GM23248 (cell line): ENCODE measurements around the gene RAD51B. TPM values are rescaled to one million over a fixed set of nuclear protein-coding genes. Genes with fewer than 3 reads are reported as not detected.

Source experiments
- DNase-seq: peaks from one replicate; pipeline ENCODE4 v3.0.0-alpha.2; 2015
- H2AFZ ChIP-seq: fragments of 200-600 bp; sonication (generic); 2 replicates; pipeline ENCODE4 v1.6.1; 2016; ENCODE audit warnings: antibody characterized with exemption
- H3F3A ChIP-seq: fragments of 200-600 bp; sonication (generic); 2 replicates; pipeline ENCODE4 v1.6.1; 2016; ENCODE audit warnings: mild to moderate bottlenecking, antibody characterized with exemption, mixed run types; ENCODE audit not compliant: insufficient read depth
- H3K27ac ChIP-seq: fragments of 200-600 bp; sonication (generic); 2 replicates; pipeline ENCODE4 v1.5.1; 2016; ENCODE audit warnings: mild to moderate bottlenecking
- H3K27me3 ChIP-seq: fragments of 200-600 bp; sonication (generic); replicated peaks from 2 replicates; pipeline ENCODE4 v1.6.1; 2016; ENCODE audit warnings: mild to moderate bottlenecking; ENCODE audit not compliant: insufficient read depth
- H3K36me3 ChIP-seq: fragments of 200-600 bp; sonication (generic); 2 replicates; pipeline ENCODE4 v1.6.1; 2016; ENCODE audit warnings: low read depth, mild to moderate bottlenecking
- H3K4me1 ChIP-seq: fragments of 200-600 bp; sonication (generic); 2 replicates; pipeline ENCODE4 v1.6.1; 2016; ENCODE audit warnings: mild to moderate bottlenecking; ENCODE audit not compliant: insufficient read depth
- H3K4me2 ChIP-seq: fragments of 200-600 bp; sonication (generic); one replicate; pipeline ENCODE4 v1.6.1; 2016; ENCODE audit warnings: mild to moderate bottlenecking; ENCODE audit not compliant: unreplicated experiment
- H3K4me3 ChIP-seq: fragments of 200-600 bp; sonication (generic); 2 replicates; pipeline ENCODE4 v1.5.1; 2016; ENCODE audit warnings: mild to moderate bottlenecking
- H3K79me2 ChIP-seq: fragments of 200-600 bp; sonication (generic); 2 replicates; pipeline ENCODE4 v1.6.1; 2016; ENCODE audit warnings: mild to moderate bottlenecking; ENCODE audit not compliant: insufficient read depth
- H3K9ac ChIP-seq: fragments of 200-600 bp; sonication (generic); 2 replicates; pipeline ENCODE4 v1.6.1; 2016; ENCODE audit warnings: mild to moderate bottlenecking
- H3K9me2 ChIP-seq: fragments of 200-600 bp; sonication (generic); 2 replicates; pipeline ENCODE4 v1.6.1; 2016; ENCODE audit warnings: mixed run types, mild to moderate bottlenecking, moderate library complexity; ENCODE audit not compliant: insufficient read depth
- H3K9me3 ChIP-seq: fragments of 200-600 bp; sonication (generic); one replicate; pipeline ENCODE4 v1.6.1; 2017; ENCODE audit warnings: low read depth
- H4K20me1 ChIP-seq: fragments of 200-600 bp; sonication (generic); 2 replicates; pipeline ENCODE4 v1.6.0; 2016; ENCODE audit not compliant: insufficient read depth
- EZH2 ChIP-seq: fragments of 200-600 bp; sonication (generic); IDR thresholded peaks from 2 replicates; pipeline ENCODE4 v1.6.1; 2018; ENCODE audit warnings: antibody characterized with exemption, mild to moderate bottlenecking; ENCODE audit not compliant: insufficient read depth, poor library complexity, severe bottlenecking
- EZH2phosphoT487 ChIP-seq: fragments of 200-600 bp; sonication (generic); IDR thresholded peaks from 2 replicates; pipeline ENCODE4 v1.6.1; 2018; ENCODE audit warnings: antibody characterized with exemption, moderate library complexity, mild to moderate bottlenecking, low read depth; ENCODE audit not compliant: insufficient read depth
- WGBS, 2 experiments: methylation state at CpG; one replicate each; pipeline ENCODE4 v1.1.6; 2015 to 2017; ENCODE audit warnings: low lambda C conversion rate in 2 of 2, low coverage in 1 of 2; ENCODE audit errors: missing lambda C conversion rate in 2 of 2; 5-methylcytosine and 5-hydroxymethylcytosine counted together
- in situ Hi-C: fragments of 300-500 bp; cut with MboI; formaldehyde crosslinking; loops from 2 replicates; pipeline ENCODE4 v1.15.0; 2020
- polyA plus RNA-seq: library from polyadenylated mRNA; unstranded; fragments of >200 nt; fragmentation: Nextera tagmentation; extraction: Ambion mirVana; gene quantifications from 2 replicates; pipeline ENCODE4 v1.2.1, GENCODE V29; 2016
- total RNA-seq: library from RNA; depleted of rRNA; stranded (reverse); fragments of >200 nt; shearing (Covaris generic); gene quantifications from 2 replicates; pipeline ENCODE4 v1.2.3, GENCODE V29; 2014

The RAD51B gene
- total and polyA plus RNA-seq, 2 experiments from 2014 or later = 4.0 to 8.8 TPM

DNA sequence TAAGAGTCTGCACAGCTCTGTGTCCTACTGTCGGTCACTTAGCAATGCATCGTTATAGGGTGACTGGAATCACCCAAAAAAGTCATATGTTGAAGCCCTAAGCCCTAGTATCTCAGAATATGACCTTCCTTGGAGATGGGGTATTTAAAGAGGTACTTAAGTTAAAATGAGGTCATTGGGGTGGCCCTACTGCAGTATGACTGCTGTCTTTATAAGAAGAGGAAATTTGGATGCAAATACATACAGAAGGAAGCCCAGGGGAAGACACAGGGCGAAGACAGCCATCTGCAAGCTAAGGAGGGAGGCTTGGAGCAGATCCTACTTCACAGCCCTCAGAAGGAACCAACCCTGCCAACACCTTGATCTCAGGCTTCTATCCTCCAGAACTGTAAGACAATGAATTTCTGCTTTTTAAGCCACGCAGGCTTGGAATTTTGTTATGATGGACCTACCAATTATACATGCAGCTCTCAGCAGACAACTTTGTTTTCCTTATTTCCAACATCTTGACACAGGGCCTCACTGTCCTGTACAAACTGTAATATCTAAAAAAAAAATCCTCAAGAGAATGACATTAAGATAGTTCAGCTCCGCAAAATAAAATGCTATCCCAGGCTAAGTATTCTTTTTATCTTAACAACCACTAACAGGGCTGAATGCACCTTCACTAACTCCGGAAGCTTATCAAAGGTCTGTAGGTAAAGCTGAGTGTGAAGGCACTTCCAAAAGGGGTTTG, 932.9 kb downstream of the RAD51B start:
- WGBS, 2 experiments = 83 to 89% methylated on average over 6 of the region's 6 CpGs
- TF ChIP-seq EZH2phosphoT487 = no peak
- TF ChIP-seq EZH2 = no peak
- DNase-seq = no peak
- Histone ChIP-seq H3K4me3 (no peak overlapping the region), H3F3A (no peaks in the 10 kb centered on the region), H3K4me1 (peaks cover 5% of the 10 kb centered on the region), H3K4me2 (no peak overlapping the region), H3K27me3 (no peaks in the 10 kb centered on the region), H2AFZ (no peak overlapping the region), H3K9ac (no peak overlapping the region), H3K79me2 (no peaks in the 10 kb centered on the region), H4K20me1 (no peaks in the 10 kb centered on the region), H3K9me2 (no peaks in the 10 kb centered on the region), H3K27ac (no peak overlapping the region), H3K36me3 (no peaks in the 10 kb centered on the region), H3K9me3 (no peaks in the 10 kb centered on the region)
- in situ Hi-C loops = no loop called here

DNA sequence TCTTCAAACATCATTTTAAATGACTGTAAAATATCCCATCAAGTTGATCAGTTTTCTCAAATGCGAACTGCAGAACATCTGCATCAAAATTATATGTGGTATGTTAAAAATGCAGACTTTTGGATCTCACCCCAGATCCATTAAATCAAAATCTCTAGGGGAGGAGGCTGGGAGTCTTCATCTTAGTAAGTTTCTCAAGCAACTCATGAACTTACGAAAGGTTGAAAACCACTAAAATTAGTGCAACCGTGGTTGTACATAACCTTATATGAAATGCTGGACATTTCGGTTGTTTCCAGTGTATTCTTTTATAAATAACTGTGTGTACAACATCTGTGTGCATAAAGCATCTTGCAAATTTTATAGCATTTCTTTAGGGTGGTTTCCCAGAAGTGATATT, 934.1 kb downstream of the RAD51B start:
- no peak overlapping the region for H3K27ac ChIP-seq
- H3K4me3 ChIP-seq = no peak overlapping the region
- 63 to 69% methylated on average over 4 of the region's 4 CpGs for WGBS, 2 experiments
- no peaks in the 10 kb centered on the region for H3K9me2 ChIP-seq
- in situ Hi-C loops = no loop called here
- H3K9ac ChIP-seq = no peak overlapping the region
- H3F3A ChIP-seq = no peaks in the 10 kb centered on the region
- no peak overlapping the region for H3K4me2 ChIP-seq
- peak; percentile 21 for DNase-seq
- TF ChIP-seq EZH2 = no peak
- no peak overlapping the region for H2AFZ ChIP-seq
- H3K9me3 ChIP-seq = no peaks in the 10 kb centered on the region
- H4K20me1 ChIP-seq = no peaks in the 10 kb centered on the region
- peaks cover 5% of the 10 kb centered on the region for H3K4me1 ChIP-seq
- H3K36me3 ChIP-seq = no peaks in the 10 kb centered on the region
- no peaks in the 10 kb centered on the region for H3K79me2 ChIP-seq
- H3K27me3 ChIP-seq = no peaks in the 10 kb centered on the region

DNA sequence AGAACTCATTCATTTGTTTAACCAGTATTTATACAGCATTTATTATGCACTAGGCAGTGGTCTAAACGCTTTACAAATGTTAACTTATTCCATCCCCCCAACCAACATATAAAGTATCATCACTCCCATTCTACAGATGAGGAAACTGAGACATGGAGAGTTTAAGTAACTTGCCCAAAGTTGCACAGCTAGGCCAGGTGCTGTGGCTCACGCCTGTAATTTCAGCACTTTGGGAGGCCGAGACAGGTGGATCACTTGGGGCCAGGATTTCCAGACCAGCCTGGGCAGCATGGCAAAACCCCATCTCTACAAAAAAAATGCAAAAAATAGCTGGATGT, 935.4 kb downstream of the RAD51B start:
- no peak for DNase-seq
- Histone ChIP-seq H3K4me2 (no peak overlapping the region), H4K20me1 (no peaks in the 10 kb centered on the region), H3K4me1 (peaks cover 5% of the 10 kb centered on the region), H3K9ac (no peak overlapping the region), H3K9me3 (no peaks in the 10 kb centered on the region), H3K27me3 (no peaks in the 10 kb centered on the region), H3K79me2 (no peaks in the 10 kb centered on the region), H2AFZ (no peak overlapping the region), H3K4me3 (no peak overlapping the region), H3K27ac (no peak overlapping the region), H3F3A (no peaks in the 10 kb centered on the region), H3K9me2 (no peaks in the 10 kb centered on the region), H3K36me3 (no peaks in the 10 kb centered on the region)
- 93 to 96% methylated on average over 3 of the region's 3 CpGs for whole genome bisulfite sequencing, 2 experiments
- TF ChIP-seq EZH2 (no peak), EZH2phosphoT487 (no peak)
- in situ Hi-C loops = no loop called here

DNA sequence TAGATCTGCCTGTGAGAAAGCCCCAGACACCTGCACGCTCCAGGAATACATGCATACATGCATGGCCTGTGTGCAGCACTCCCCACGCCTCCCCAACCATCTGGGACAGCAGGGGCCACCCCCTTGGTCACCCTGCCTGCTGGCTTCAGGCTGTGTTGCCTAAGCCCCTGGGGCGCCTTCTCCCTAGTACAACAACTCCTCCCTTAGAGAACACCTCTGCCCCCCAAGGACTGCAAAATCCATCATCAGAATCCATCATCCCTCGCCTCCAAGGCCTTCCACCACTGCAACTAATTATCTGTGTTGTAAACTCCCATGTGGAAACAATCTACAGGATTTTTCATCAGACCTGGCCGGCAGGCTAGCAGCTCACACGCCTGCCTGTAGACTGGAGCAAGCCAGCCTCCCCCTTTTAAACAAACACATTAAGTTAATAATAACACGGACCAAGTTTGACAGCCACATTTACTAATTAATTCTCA, 936.5 kb downstream of the RAD51B start:
- TF ChIP-seq EZH2 (no peak), EZH2phosphoT487 (no peak)
- Histone ChIP-seq H3K9me2 (no peaks in the 10 kb centered on the region), H4K20me1 (no peaks in the 10 kb centered on the region), H3K27ac (no peak overlapping the region), H3K79me2 (no peaks in the 10 kb centered on the region), H3K4me3 (no peak overlapping the region), H3K36me3 (no peaks in the 10 kb centered on the region), H3K9ac (no peak overlapping the region), H3K9me3 (no peaks in the 10 kb centered on the region), H2AFZ (no peak overlapping the region), H3K4me2 (no peak overlapping the region), H3F3A (no peaks in the 10 kb centered on the region), H3K27me3 (no peaks in the 10 kb centered on the region), H3K4me1 (peaks cover 5% of the 10 kb centered on the region)
- in situ Hi-C loops = no loop called here
- WGBS, 2 experiments = 36 to 45% methylated on average over 7 of the region's 7 CpGs
- peak; percentile 73 for DNase-seq

DNA sequence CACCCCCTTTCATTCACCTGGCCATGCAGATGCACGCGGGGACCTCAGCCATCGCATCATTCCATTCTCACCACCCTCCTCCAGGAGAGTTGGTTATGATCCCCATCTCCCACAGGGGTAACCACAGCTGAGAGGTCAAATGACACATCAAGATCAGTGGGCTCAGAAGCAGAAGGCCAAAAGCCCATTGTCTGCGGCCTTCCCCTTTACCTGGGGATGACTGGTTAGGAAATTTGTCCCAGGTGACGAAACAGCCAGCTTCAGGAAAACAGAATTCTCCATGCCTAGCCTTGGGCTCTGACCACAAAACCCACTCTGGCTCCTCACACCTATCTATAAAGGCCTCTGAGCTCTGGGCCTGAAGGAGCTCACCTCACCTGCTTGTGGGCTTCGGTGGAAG, 937.2 kb downstream of the RAD51B start:
- Histone ChIP-seq H3K36me3 (no peaks in the 10 kb centered on the region), H3K9me3 (no peaks in the 10 kb centered on the region), H4K20me1 (no peaks in the 10 kb centered on the region), H3F3A (no peaks in the 10 kb centered on the region), H3K4me3 (no peak overlapping the region), H3K4me2 (no peak overlapping the region), H2AFZ (no peak overlapping the region), H3K27ac (no peak overlapping the region), H3K79me2 (no peaks in the 10 kb centered on the region), H3K9me2 (no peaks in the 10 kb centered on the region), H3K27me3 (no peaks in the 10 kb centered on the region), H3K4me1 (peaks cover 5% of the 10 kb centered on the region), H3K9ac (no peak overlapping the region)
- TF ChIP-seq EZH2 = no peak
- TF ChIP-seq EZH2phosphoT487 = no peak
- in situ Hi-C loops = no loop called here
- no peak for DNase-seq
- WGBS, 2 experiments = 95 to 97% methylated on average over 6 of the region's 6 CpGs
